ENCODE measurements around the gene ABCA7.

GRCh38 chr19:1047696-1048147 is 7.8 kb downstream of the ABCA7 start:
- TF ChIP-seq POLR2A (IDR thresholded peaks at IDR 0.05): no peak
- no peak for TF ChIP-seq CTCF (IDR thresholded peaks at IDR 0.05)
- TF ChIP-seq POLR2AphosphoS5 (IDR thresholded peaks at IDR 0.05): no peak
- TF ChIP-seq EP300 (IDR thresholded peaks at IDR 0.05): no peak

Measured in sigmoid colon (tissue), 4 donors.